C4-2B (cell line): ENCODE data around the gene IQGAP2.

ENCODE experiments used
- H3K27ac ChIP-seq: fragments of 450-650 bp; 2 replicates; pipeline ENCODE4 v1.5.1; 2017
- ZFX ChIP-seq: fragments of 450-650 bp; IDR thresholded peaks from 2 replicates; pipeline ENCODE4 v1.6.1; 2017
- TF ChIP-seq, protein P1 (sequence below): fragments of 450-650 bp; conservative IDR thresholded peaks from 2 replicates; pipeline ENCODE4 v1.5.1; 2017; ENCODE audit warnings: mild to moderate bottlenecking

IQGAP2 gene

DNA sequence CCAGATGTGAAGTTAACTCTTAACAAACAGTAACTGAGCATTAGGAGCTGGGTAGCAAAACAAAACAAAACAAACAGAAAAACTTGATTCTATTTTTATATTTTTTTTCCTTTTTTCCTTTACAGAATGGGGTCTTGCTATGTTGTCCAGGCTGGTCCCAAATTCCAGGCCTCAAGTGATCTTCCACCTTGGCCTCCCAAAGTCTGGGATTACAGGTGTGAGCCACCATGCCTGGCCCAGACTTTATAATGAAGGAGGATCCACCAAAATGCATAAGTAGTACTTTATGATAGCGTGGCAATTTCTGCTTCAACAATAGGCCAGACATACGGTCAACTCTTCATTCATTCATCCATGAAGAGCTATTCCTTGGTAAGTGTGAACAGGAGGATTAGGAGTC, 5.9 kb upstream of the IQGAP2 start:
- no peak overlapping the region for H3K27ac ChIP-seq
- TF ChIP-seq, protein P1, sequence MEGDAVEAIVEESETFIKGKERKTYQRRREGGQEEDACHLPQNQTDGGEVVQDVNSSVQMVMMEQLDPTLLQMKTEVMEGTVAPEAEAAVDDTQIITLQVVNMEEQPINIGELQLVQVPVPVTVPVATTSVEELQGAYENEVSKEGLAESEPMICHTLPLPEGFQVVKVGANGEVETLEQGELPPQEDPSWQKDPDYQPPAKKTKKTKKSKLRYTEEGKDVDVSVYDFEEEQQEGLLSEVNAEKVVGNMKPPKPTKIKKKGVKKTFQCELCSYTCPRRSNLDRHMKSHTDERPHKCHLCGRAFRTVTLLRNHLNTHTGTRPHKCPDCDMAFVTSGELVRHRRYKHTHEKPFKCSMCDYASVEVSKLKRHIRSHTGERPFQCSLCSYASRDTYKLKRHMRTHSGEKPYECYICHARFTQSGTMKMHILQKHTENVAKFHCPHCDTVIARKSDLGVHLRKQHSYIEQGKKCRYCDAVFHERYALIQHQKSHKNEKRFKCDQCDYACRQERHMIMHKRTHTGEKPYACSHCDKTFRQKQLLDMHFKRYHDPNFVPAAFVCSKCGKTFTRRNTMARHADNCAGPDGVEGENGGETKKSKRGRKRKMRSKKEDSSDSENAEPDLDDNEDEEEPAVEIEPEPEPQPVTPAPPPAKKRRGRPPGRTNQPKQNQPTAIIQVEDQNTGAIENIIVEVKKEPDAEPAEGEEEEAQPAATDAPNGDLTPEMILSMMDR, result no peak
- TF ChIP-seq ZFX, result no peak

DNA sequence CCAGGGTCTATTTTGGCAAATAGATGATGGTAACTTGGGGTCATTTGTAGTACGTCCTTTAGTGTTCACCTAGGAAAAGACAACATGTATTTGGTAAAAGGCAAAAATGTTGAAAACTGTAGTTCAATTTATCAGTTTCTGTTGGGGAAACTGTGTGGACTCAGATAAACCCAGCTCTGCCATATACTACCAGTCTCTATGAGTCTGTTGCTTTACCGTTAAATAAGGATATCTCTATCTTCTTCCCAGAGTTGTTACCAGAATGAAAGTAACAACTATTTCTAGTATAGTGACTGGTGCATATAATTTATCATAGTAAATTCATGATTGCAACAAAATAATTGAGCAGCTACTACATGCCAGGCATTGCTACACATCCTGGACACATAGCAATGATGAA, 3.8 kb upstream of the IQGAP2 start:
- H3K27ac ChIP-seq, result no peak overlapping the region
- TF ChIP-seq ZFX, result no peak
- TF ChIP-seq, protein P1, result no peak

GRCh38 chr5:76400466-76400865, 2.6 kb upstream of the IQGAP2 start:
- H3K27ac ChIP-seq, result no peak overlapping the region
- no peak for TF ChIP-seq ZFX
- TF ChIP-seq, protein P1, result no peak

DNA sequence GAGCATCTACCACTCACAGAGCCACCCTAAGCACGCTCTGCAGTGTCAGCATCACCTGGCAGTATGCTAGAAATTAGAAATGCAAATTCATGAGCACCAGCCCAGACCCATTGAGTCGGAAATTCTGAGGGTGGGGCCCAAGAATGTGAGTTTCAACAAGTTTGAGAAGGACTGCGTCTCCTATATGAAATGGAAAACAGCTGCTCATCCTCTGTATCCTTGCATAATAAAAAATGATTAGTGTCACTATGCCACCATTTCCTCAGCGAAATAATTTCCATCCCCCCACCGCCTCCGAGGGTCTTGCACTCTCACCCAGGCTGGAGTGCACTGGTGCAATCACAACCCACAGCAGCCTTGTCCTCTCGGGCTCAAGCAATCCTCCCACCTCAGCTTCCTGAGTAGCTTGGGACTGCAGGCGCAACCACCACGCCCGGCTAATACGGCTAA, 1.3 kb upstream of the IQGAP2 start:
- H3K27ac ChIP-seq, result no peak overlapping the region
- TF ChIP-seq ZFX, result no peak
- TF ChIP-seq, protein P1, result no peak

DNA sequence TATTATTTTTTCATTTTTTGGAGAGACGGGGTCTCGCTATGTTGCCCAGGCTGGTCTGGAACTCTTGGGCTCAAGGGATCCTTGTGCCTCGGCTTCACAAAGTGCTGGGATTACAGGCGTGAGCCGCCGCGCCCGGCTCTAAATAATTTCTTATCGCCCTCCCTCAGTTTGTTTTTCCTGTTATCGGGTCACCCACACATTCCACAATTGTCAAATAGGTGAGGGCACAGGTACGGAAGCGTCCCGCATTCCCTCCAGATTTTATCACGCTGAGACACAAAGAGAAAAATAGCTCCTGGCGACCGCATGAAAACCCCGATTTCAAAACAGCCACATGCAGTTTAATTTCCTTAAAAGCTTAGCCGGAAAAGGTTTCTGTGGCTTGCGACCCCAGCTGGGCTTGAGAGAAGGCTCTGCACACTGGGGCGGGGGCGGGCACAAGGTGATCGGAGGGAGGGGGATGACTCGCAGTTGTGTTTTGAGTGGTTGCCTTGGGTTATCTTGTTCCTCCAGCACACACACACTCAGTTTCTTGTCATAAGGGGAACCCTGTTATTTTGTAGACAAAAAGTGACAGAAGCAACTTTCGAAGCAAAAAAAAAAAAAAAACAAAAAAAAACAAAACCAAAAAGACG, 717 bp upstream of the IQGAP2 start:
- TF ChIP-seq, protein P1, result no peak
- TF ChIP-seq ZFX, result no peak

GRCh38 chr5:76403766-76404222, 709 bp downstream of the IQGAP2 start:
- TF ChIP-seq, protein P1, result no peak
- no peak for TF ChIP-seq ZFX
- peak overlapping the region; percentile 77 for H3K27ac ChIP-seq

More for the DNA sequence above, 717 bp upstream of the IQGAP2 start:
- peak overlapping the region; percentile 77 for H3K27ac ChIP-seq

DNA sequence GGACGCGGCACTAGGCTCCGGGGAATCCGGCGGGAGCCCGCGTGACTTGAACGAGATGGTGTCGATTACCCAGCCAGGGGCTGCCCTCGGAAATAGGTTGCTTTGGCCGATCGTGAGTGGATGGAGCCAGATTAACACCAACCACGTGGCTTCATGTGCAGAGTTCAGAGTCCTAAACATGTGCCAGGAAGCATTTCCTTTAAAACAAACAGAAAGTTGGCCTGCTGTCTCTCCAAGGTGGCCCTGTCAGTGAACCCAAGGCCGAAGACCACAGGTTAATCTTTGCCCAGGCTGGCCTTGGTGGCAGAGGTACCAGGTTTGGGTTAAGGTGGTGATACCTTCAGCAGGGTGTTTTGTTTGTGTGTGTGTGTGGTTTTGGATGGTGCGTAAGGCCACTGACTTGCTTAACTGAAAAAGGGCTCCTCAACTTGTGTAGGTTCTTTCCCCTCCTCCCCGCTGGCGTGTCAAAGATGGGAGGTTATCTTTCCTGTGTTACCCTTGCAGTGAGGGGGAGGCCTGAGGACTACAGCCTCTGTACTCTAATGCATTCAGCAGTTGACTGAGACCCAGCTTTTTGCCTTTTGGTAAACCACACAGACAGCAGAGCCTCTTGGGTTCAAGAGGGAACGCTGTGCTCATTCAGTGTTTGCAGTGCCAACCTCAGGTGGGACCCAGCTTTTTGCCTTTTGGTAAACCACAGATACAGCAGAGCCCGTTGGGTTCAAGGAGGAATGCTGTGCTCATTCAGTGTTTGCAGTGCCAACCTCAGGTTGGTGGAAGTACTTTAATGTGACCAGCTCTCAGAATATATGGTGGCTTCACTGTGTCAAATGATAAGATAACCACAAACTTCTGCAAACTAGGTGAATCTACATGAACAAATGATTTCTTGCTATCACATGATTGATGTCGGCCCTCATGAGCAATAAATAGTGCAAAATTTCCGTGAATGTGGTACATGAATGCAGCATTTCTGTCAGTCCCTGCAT, 1.4 kb downstream of the IQGAP2 start:
- TF ChIP-seq, protein P1, result no peak
- no peak for TF ChIP-seq ZFX
- peak overlapping the region; percentile 77 for H3K27ac ChIP-seq
